ENCODE data around the gene MAP1B.

GRCh38 chr5:72208324-72208926 is 101.2 kb downstream of the MAP1B start:
- no peak for TF ChIP-seq HMGXB4 (CRISPR knock-in tag; IDR thresholded peaks at IDR 0.05; ENCODE audit: borderline replicate concordance)
- no peak for TF ChIP-seq CTCF (IDR thresholded peaks at IDR 0.05)
- TF ChIP-seq CBX8 (IDR thresholded peaks at IDR 0.05), result no peak
- TF ChIP-seq FOSB (CRISPR knock-in tag; IDR thresholded peaks at IDR 0.05), result no peak
- TF ChIP-seq POLR2A (IDR thresholded peaks at IDR 0.05; ENCODE audit: low read length), result no peak
- TF ChIP-seq TP53 (CRISPR knock-in tag; IDR thresholded peaks at IDR 0.05), result no peak
- no peak for TF ChIP-seq CHD2 (IDR thresholded peaks at IDR 0.05; ENCODE audit: low read length, partially characterized antibody)
